ENCODE measurements around the gene PON2.
A peak's percentile ranks its signal among the peaks of the same experiment; 100 is the strongest.

Gene PON2

GRCh38 chr7:95441042-95441823 lies 6.4 kb upstream of the PON2 start:
- DNase-seq (ENCODE audit: low read depth), result no peak
- H3K4me3 ChIP-seq (ENCODE audit: low read length), result no peak overlapping the region
- TF ChIP-seq CTCF (conservative IDR thresholded peaks at IDR 0.05; ENCODE audit: low read length), result no peak

- no peak for TF ChIP-seq CTCF (conservative IDR thresholded peaks at IDR 0.05; ENCODE audit: low read length)
- no peak for DNase-seq (ENCODE audit: low read depth)
- no peak overlapping the region for H3K4me3 ChIP-seq (ENCODE audit: low read length)
Measured at GRCh38 chr7:95440394-95441038, 5.7 kb upstream of the PON2 start.

GRCh38 chr7:95436407-95436806 lies 1.6 kb upstream of the PON2 start:
- no peak for TF ChIP-seq CTCF (conservative IDR thresholded peaks at IDR 0.05; ENCODE audit: low read length)
- DNase-seq (ENCODE audit: low read depth), result no peak
- no peak overlapping the region for H3K4me3 ChIP-seq (ENCODE audit: low read length)

- TF ChIP-seq CTCF (conservative IDR thresholded peaks at IDR 0.05; ENCODE audit: low read length), result no peak
- peak overlapping the region; percentile 62 for H3K4me3 ChIP-seq (ENCODE audit: low read length)
- no peak for DNase-seq (ENCODE audit: low read depth)
Measured at GRCh38 chr7:95435422-95435780, 573 bp upstream of the PON2 start.

- H3K4me3 ChIP-seq (ENCODE audit: low read length), result peak overlapping the region; percentile 62
- no peak for TF ChIP-seq CTCF (conservative IDR thresholded peaks at IDR 0.05; ENCODE audit: low read length)
- no peak for DNase-seq (ENCODE audit: low read depth)
Measured at GRCh38 chr7:95433952-95434556, 774 bp downstream of the PON2 start.

- no peak for DNase-seq (ENCODE audit: low read depth)
- no peak for TF ChIP-seq CTCF (conservative IDR thresholded peaks at IDR 0.05; ENCODE audit: low read length)
- no peak overlapping the region for H3K4me3 ChIP-seq (ENCODE audit: low read length)
Measured at GRCh38 chr7:95433129-95433528, 1.7 kb downstream of the PON2 start.

GRCh38 chr7:95432606-95433005 lies 2.2 kb downstream of the PON2 start:
- TF ChIP-seq CTCF (conservative IDR thresholded peaks at IDR 0.05; ENCODE audit: low read length), result no peak

More at GRCh38 chr7:95432606-95433005, 2.2 kb downstream of the PON2 start:
- no peak for DNase-seq (ENCODE audit: low read depth)
- no peak overlapping the region for H3K4me3 ChIP-seq (ENCODE audit: low read length)

Data from AG10803 (cell line).